CD1c-positive myeloid dendritic cell (primary cell): ENCODE measurements around the gene CHPF.

Source experiments
- DNase-seq: peaks from one replicate; pipeline ENCODE4 v3.0.0-alpha.2; 2016; ENCODE audit errors: extremely low spot score

Gene CHPF

DNA sequence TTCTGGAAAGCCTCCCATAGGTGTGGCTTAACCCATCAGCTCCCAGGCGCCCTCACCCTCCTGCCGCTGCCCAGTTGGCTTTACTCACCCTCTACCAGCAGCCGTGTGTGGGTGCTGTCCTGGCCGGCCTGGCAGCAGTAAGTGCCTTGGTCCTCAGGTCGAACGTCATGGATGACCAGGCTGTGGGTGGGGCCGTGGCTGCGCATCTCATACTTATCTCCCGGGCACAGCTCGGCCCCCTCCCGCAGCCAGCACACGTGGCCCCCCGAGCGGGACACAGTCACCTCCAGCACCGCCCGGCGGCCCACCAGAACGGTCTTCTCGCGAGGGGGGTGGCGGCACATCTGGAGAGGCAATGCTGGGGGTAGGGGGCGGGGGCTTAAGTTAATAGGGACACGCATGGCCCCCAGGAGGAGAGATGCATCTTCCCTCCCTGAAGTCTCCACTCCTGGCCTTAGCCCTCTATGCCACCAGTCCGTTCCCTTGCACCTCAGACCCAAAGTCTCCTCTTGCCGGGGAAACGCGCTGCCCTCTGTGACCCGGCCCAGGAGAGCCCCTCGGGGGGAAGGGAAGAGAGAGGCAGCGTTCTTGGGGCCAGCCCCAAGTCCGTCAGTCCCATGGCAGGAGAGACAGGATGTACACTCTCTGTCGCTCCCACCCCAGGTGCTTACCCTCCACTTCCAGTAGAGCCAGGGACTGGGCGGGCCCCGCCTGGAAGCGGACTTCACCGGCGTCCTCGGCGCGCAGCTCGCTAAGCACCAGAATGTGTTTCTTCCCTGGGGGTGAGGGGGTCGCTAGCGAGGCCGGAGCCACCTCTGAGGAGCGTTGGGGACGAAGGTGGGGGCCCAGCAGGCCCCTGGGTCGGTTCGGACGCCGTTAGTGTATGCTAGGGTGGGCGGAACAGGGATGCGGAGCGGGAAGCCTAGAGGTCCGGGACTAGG lies 8.1 kb upstream of the CHPF start:
- DNase-seq: peak; percentile 34

- no peak for DNase-seq
Observed at GRCh38 chr2:219549619-219550018, 6.0 kb upstream of the CHPF start.

GRCh38 chr2:219548990-219549389 lies 5.4 kb upstream of the CHPF start:
- no peak for DNase-seq

GRCh38 chr2:219547621-219548020 lies 4.0 kb upstream of the CHPF start:
- DNase-seq: no peak

DNA sequence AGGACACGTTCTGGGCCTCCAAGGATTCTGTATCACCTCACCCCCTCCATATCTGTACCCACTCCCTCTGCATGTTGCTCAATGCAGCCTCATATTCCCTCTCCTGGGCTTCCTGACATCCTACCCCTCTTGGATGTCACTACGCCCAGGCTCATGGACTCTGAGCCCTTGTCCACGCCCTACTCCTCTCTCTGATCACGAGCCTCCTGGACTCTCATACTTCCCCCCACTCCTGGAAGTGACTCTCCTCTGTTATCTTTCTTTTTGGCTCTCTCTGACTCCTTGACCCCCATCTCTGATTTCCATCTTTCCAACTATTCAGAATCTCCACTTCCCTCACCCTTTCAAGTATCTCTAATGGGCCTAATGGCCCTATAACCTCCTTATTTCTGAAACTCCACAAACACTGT lies 2.3 kb upstream of the CHPF start:
- DNase-seq: no peak

DNA sequence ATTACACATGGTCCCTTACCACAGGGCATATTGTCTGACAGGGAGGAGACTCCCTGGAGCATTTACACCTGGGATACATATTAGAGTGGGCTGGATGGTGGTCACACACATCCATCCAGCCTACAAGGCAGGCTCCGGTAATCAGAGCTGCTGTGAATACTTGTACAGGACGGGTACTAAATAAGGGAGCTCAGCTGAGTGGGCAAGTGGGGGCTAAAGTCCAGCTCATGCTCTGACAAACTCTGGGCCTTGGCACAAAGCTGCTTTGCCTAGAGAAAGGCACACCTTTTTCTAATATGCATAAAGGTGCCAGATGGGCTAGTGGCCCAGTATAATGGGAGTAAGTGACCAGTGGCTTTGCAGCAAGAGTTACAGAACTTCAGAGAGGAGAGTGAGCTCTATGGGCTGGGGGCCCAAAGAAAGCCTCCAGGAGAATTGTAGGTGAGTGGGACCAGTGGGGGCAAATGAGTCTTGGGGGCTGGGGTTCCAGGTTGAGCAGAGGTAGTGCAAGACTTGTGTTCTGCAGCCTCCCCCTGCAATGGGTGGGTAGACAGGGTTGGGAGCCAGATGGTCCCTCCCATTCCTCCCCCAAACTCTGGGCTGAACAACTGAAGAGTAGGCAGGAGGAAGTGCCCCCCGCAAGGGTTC lies 1.8 kb upstream of the CHPF start:
- no peak for DNase-seq

DNA sequence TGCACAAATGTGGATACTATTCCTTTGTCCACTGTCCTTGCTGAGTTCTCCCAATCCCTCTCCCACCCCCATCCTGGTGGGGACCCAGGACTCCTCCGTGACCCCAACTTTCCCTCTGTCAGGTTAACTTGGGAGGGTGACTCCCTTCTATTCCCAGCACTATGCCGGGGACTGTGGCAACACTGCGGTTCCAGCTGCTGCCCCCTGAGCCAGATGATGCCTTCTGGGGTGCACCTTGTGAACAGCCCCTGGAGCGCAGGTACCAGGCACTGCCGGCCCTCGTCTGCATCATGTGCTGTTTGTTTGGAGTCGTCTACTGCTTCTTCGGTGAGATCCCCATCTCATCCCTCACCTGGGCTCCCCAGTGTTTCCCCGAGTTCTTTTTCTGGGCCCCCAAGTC lies 958 bp upstream of the CHPF start:
- DNase-seq: no peak

DNA sequence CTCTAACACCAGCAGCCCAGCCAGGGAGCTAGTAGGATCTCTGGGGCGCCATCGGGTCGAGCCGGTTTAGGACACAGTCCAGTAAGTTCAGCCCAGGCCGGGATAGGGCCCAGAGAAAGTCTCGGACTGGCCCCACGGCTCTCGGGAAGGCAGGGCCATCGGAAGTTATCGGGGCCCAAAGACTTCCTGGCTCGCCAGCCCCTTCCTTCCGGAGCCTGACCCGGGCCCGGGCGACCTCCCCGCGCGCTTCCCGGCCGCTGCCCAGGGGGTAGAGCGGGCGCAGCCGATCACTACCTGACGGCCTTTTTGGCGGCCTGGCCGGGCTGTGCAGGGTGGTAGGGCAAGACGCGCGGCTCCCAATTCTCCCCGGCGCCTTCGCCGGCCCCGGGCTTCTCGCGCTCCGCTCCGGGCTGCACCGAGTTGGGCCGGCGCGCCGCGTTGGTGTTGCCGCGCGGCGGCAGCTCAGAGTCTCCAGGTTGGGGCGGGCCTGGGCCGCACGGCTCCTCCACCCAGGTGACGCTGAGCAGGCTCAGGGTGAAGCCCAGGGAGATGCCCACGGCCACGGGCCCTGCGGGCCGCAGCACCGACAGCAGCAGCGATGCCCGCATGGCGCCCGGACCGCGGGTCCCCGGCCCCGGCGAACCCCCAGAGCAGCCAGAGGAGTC lies 546 bp downstream of the CHPF start:
- DNase-seq: no peak

DNA sequence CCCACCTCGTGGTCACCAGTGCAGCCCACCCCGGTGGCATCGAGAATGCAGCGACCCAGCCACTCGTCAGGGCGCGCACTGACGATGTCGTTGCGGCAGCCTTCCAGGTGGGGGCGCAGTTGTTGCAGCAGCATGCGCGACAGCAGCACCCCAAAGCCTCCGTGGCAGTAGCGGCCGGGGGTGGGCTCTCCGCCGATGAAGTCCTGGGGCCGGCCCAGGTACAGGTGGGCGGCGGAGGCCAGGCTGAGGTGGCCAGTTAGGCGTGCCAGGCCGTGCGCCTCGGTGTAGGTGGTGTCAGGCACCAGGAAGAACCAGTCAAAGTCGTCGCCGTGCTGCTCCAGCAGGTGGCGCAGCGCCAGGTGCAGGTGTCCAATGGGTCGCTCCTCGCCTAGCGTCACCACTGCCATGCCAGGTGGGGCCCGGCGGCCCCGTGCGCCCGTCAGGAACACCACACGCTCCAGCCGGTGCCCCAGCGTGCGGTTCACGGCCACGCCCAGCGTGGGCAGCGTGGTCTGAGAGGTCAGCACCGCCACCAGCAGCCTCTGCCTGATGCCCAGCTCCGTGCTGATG lies 1.9 kb downstream of the CHPF start:
- peak; percentile 75 for DNase-seq

DNA sequence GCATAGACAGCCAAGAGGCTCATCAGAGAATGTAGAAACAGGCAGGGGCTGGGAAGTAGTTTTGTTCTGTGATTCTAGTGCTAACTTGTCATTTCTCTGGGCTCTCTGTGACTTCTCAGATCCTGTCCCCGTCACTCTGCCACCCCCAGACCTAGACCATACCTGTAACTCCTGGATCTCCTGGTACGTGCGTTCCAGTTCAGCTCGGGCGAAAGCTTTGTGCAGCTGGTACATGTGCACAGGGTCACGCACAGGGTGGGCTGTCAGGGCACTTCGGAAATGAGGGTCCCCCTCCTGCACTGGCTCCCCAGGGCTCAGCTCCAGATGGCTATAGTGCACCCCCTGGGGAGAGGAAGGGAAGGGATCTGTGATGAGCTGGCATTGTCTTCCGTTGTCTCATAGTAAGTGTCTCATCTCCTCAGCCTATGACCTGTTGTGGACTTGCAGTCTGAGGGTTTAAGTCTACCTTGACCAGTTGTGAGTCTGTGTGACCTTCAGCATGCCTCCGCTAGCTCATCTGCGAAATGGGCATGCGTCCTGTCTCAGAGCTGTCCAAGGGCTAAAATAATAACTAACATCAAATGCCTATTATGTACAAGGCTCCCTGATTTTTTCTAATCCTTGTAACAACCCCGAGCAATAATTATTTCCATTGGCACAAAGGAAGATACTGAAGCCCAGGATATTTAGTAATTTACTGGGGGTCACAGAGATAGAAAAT lies 2.7 kb downstream of the CHPF start:
- DNase-seq: no peak

GRCh38 chr2:219539926-219540678 lies 3.5 kb downstream of the CHPF start:
- DNase-seq: no peak

GRCh38 chr2:219538956-219539788 lies 4.4 kb downstream of the CHPF start:
- DNase-seq: no peak

- DNase-seq: no peak
Observed at GRCh38 chr2:219538504-219538951, 5.1 kb downstream of the CHPF start.

GRCh38 chr2:219537657-219538488 lies 5.7 kb downstream of the CHPF start:
- DNase-seq: no peak

- no peak for DNase-seq
Observed at GRCh38 chr2:219536967-219537366, 6.6 kb downstream of the CHPF start.

DNA sequence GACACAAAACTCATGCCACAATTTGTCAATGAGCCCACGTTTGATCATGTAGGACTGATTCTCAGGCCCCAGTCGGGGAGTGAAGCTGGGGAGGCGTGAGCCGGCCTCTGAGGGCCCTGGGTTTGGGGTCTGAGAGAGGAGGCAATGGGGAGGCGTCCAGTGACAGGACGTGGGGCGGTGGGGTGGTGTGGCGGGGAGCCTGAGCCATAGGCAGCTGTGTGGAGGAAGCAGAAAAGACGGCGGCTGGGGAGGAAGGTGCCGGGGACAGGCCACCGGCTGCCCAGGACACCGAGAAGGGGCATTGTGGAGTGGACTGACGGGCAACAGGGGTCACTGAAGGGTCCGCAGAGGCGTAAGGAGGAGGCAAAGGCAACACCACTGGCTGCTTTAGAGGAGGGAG lies 7.2 kb downstream of the CHPF start:
- DNase-seq: no peak

- DNase-seq: no peak
Observed at GRCh38 chr2:219533930-219534661, 9.5 kb downstream of the CHPF start.

DNA sequence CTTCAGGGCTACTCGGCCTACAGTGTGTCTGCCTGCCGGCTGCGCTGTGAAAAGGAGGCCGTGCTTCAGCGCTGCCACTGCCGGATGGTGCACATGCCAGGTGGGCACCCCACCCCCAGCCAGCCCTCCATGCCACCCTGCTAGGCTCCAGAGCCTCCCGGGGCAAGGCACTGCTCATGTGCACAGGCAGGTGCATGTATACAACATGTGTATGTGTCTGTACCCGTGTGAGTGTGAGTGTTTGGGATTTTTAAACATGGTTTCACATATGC lies 11.3 kb downstream of the CHPF start:
- no peak for DNase-seq
